Ammon's horn (tissue), 1 donor: ENCODE measurements around the gene SLC6A18.
A peak's percentile ranks its signal among the peaks of the same experiment; 100 is the strongest.

Experiments used
- DNase-seq: peaks from one replicate; pipeline ENCODE4 v3.0.0-alpha.2; 2016; ENCODE audit warnings: low spot score

The SLC6A18 gene

DNA sequence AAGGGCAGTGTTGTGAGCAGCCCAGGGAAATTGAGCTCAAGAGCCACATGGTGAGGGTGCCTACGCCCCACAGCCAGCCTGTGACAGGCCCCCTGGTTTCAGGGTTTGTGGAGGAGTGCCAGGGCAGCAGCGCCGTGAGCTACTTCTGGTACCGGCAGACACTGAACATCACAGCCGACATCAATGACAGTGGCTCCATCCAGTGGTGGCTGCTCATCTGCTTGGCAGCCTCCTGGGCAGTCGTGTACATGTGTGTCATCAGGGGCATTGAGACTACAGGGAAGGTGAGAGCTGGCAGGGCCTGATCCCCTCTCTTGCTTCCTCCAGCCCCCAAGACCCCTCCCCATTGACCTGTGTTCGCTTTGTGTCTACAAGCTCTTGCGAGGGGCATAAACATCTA, 10.2 kb downstream of the SLC6A18 start:
- no peak for DNase-seq

DNA sequence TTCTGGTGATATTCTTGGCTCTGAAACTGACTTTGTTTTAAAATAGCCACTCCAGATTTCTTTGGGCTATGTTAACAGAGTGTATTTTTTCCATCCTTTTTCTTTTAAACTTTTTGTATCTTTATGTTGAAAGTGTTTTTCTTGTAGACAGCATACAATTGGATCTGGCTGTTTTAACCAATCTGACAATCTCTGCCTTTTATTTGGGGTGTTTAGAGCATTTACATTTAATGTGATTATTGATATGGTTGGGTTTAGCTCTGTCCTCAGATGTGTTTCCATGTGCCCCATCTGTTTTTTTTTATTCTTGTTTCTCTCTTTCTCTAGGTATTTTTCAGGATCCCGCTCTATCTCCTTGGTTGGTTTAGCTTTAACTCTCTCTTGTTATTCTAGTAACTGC, 10.7 kb downstream of the SLC6A18 start:
- DNase-seq, result no peak

DNA sequence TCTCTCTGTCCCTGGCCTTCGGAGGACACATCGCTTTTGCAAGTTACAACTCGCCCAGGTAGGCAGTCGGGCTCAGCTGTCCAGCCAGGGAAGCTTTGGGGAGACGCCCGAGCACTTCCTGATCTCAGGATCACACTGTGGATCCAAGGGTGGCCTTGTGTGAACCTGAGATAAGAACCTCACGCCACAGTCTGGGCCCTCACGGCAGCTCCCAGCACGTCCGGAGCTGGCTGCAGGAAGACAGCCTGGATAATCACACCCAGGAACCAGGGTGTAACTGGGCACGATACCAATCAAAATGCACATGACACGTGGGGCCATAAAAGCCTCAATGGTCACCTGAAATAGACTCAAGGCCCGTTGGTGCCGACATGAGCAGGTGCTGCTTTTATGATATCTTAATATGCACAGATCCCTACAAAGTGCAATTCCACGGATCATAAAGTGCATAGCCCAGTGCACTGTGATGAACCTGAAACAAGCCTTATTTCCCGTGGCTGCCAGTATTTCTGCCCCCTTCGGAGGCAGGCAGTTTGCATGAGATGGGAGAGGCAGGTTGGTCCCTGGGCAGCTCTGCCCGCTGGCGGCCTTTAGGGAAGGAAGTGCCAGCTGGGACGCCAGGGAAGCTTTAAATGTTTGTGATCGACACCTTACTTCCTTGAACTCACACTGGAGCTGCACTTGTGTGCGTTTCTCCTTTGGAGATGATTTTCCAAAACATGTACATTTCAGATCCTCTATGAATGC, 14.5 kb downstream of the SLC6A18 start:
- DNase-seq, result no peak

DNA sequence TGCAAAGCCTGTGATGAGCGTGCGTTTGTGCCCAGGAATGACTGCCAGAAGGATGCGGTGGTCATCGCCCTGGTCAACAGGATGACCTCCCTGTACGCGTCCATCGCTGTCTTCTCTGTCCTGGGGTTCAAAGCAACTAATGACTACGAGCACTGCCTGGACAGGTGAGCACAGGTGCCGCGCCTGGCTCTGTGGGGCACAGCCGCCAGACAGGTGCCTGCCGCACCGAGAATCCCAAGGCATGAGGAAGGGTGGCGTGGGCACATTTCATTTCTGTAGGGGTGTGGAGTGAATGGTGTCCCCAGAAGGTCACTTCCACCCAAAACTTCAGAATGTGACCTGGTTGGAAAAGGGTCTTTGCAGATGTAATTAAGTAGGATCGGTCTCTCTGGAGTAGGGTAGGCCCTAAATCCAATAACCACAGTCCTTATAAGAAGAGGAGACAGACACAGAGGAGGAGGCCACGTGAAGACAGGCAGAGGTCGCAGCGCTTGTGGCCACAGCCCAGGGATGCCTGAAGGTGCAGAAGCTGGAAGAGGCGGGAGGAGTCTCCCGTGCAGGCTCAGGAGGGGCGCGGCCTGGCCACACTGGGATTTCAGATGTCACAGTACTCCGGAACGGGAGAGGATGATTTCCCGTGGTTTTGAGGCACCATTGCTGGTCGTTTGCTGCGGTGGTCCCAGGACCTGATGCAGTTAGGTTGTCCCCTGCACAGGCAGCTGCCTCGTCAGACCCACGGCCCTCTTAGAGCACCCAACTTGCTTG, 15.5 kb downstream of the SLC6A18 start:
- DNase-seq, result no peak

DNA sequence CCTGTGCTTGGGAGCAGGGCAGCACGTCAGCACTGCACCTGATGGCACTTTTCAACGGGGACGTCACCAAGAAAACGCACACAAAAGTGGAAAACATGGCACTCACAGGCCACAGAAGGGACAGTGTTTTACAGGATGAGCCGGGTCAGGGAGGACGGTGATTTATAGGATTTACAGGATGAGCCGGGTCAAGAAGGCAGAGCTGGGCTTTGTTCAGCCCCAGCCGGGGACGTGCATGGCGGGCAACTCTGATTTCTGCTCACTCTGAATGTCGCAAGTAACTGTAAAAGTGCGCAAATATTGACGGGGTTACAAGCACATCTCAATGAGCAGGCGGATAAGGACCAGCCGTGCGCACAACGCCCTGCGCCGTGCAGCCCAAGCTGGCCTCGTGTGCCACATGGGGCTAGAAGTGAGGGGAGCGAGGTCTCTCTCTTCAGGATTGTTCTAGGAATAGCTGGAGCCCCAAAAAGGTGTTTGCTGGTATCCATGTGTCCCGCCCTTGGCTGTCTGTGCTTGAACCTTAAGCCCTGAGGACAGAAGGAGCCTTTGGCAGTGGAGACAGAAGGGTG, 16.4 kb downstream of the SLC6A18 start:
- no peak for DNase-seq

DNA sequence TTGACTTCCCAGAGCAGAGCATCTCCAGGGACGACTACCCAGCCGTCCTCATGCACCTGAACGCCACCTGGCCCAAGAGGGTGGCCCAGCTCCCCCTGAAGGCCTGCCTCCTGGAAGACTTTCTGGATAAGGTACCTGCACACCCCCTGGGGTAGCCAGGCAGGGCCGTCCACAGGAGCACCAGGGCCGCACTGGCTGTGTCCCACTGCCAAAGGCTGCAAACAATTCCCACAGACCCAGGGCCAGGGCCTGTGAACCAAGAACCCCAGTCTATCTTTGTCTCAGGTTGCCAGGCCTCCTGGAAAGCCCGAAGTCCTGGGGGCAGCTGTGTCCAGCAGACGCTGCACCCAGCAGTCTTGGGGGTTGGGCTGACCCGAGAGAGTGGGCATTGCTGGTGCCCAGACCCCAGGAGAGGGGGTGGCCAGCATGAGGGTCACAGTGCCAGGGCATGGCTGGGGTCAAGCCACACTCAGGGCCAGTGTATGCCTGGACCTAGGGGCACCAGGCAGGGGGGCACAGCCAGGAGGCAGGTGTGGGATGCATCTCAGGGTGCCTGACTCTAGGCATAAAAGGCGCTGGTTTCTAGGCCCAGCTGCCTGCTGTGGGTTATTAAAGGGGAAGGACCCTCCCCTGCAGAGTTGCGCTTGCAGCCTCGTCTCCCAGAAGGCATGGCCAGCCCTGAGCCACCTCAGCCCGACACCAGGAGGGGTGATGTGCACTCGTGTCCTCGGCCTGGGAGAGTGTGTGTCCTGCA, 17.7 kb downstream of the SLC6A18 start:
- no peak for DNase-seq

DNA sequence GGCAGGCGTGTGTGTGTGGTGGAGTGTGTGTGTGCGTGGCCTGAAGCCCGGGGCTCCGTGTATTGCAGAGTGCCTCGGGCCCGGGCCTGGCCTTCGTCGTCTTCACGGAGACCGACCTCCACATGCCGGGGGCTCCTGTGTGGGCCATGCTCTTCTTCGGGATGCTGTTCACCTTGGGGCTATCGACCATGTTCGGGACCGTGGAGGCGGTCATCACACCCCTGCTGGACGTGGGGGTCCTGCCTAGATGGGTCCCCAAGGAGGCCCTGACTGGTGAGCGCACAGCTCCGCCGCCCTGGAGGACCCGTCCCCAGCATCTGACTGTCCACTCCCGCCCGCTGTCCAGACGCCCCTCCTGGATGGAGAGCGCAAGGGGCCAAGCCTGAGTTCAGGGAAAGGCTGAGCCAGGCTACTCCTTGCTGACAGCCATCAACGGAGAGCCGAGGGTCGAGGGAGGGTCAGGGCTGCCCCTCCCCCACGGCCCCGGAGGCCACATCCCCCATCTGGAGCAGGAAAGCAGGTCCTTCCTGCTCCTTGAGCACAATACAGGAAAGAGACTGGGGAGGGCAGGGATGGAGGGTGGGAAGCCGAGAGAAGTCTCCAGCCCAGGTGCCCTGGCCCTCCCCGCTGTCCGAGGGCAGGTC, 18.4 kb downstream of the SLC6A18 start:
- DNase-seq, result no peak

DNA sequence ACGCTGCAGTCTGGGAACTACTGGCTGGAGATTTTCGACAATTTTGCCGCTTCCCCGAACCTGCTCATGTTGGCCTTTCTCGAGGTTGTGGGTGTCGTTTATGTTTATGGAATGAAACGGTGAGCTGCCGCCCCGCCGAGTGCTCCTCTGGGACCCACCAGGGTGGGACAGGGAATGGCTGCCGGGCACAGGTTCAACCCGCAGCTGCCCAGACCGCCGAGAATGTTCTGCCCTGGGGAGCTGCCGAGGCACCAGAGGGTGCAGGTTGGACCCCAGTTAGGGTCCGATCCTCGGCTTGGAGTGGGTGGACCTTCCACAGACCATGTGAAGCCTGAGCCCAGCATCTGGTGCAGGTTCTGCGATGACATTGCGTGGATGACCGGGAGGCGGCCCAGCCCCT, 19.1 kb downstream of the SLC6A18 start:
- DNase-seq, result no peak

DNA sequence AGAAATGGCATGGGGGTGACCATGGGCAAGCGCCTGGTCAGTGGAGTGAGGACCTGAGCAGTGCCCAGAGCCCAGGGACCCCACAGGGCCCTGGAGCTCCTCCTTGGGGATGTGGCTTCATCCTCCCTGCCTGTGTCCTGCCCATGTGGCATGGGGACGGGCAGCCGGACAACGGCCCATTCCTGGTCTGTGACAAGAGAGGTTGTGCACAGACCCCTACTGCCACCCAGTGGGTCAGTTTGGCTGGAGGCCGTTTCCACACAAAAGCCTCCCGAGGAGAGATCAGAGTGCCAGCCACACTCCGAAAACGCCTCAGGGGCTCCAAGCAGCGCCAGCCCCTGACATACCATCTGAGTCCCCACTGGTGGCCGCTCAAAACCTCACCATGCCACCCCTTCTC, 19.8 kb downstream of the SLC6A18 start:
- DNase-seq, result peak; percentile 15

DNA sequence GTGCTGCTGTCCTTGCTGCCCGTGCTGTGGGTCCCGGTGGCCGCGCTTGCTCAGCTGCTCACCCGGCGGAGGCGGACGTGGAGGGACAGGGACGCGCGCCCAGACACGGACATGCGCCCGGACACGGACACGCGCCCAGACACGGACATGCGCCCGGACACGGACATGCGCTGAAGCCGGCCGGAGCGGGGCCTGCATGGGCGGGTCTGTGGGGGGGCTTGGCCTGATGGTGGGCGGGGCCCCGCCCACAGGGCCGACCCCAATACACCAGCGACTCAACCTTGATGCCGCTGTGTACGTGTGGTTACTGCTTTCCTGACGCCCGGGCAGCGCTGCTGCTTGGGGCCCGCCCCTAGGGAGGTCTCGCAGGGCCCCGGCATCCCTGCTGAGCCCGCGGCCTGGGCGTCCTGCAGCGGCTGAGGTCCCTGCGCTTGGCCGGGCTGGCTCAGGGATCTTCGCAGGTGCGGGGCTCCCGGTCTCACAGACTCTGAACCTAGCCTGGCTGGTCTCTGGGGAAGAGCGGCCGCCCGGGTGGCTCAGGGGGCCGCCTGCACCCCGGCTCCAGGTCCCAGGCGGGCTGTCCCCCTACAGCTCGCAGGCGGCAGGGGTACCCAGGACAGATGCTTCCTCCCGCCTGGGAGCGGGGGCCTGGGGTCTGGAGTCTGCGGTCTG, 20.9 kb downstream of the SLC6A18 start:
- DNase-seq, result peak; percentile 9

DNA sequence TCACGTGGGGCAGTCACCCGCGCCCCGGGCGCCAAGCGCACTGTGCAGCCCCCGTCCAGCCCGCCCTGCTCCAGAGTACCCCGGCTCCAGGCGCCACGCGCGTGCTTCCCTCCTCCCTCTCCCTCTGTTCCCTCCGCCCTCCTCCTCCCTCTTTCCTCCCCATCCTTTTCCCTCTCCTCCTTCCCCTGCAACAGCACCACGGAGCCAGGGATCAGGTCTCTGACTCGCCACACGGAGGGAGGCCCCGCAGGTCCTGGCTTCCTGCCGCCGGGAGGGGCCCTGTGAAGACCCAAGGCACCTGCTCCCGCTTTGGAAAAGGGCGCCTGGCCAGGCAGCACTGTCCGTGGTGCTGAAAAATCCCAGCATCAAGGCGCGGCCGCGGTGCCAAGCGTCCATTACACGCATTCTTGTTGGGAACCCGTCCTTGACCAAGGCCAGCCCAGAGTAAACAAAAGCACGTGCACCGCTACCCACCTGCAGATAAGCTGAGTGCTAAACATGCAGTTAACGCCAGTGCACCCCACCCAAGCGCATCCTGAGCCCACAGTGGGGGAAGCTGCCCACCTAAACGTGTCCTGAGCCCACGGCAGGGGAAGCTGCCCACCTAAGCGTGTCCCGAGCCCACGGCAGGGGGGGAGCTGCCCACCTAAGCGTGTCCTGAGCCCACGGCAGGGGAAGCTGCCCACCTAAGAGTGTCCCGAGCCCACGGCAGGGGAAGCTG, 21.7 kb downstream of the SLC6A18 start:
- no peak for DNase-seq

DNA sequence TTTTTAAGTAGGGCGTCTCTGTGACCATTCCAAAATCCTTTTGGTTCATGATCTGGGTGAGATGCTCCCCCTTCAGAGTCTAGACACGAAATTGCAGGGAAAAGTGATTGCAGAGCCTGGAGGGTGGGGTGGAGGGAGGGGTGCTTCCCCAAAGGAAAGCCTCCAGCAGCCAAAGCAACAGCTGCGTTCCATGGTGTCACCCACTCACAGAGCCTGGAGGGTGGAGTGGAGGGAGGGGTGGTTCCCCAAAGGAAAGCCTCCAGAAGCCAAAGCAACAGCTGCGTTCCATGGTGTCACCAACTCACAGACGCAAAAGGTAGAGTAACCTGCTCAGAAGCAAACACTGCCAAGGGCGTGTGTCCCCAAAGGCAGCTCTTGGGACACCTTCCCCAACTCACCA, 22.6 kb downstream of the SLC6A18 start:
- peak; percentile 43 for DNase-seq

DNA sequence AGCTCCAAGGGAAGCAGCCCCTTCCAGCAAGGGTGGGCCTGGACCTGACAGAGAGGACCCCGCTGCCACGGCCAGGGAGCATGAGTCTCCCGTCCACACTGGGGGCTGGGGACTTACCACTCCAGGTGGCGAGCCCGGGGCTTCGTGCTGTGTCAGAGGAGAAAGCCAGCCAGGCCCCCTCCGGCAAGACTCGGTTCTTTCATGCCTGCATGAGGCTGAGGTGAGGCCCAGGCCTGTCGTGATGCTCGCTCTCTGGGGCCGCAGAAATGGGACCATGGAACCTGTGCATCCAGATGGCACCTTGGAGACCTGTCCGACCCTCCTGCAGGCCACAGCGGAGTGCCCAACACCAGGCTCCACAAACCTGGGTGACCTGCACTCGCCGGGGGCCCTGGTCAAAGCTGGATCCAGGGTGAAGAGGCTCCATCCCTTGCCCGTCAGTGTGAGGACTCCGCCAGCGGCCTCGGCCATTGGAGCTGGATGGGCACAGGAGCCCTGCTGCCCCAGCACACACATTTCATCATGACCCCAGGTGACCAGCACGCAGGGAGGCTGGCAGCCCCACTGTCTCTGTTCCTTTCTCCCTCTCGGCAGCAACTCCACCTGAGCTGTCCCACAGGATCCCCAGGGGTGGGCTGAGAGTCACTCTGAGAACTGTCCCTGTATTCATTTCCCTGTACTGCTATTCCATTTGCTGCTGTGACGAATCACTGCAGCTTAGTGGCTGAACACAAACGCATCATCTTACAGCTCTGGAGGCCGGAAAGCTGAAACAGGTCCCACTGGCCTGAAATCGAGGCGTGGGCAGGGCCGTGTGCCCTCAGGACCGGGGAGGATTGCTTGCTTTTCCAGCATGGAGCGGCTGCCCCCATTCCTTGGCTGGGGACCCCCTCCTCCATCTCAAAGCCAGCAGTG, 24.4 kb downstream of the SLC6A18 start:
- no peak for DNase-seq

DNA sequence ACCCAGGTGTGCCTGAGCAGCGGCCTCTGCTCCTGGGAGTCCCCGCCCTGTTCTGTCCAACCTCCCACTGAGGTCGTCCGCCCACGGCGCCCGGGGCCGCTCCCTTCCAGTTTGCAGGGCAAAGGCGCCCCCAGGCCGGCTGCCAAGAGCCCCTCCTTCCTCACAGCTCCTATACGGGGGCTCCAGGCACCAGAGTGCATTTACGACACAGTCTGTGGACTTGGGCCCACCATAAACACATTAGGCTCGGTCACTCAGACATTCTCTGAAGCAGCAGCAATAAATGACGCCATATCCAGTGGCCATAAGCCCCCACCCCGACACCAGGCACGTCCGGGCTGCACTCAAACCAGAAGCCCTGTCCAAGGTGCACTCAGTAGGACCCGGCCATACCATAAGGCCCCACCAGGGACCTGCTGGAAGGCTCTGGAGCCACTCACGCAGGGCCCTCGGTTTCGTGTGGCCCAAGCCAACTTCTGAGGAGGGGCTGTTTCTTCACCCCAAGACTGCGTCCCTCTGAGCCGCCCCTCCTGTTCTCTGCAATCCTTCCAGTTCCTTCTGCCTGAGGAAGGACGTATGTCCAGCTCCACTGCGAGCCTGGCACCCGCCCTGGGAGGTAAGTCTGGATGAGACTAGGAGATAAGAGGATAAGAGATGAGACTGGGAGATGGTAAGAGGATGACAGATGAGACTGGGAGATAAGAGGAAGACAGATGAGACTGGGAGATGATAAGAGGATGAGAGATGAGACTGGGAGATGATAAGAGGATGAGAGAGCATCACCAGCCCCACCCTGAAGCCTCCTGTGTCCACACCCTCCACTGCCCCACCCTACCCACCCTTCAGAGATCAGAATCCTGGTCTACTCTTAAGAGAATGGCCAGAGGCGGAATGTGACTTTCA, 26.7 kb downstream of the SLC6A18 start:
- no peak for DNase-seq

DNA sequence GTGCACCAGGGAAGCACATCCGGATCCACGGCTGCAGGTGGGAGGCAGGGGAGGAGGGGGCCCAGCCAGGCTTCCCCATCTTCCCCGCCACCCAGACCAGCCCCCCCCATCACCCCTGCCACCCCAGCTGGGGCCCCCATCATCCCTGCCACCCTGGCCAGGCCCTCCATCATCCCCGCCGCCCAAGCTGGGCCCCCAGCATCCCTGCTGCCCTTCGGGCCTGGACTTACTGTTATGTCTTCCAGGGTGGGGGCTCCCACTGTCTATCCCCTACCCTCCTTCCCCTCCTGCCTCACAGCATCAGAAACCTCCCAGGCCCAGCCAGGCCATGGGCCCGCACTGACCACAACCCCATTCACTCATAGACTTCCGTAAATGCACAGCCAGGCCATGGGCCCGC, 27.5 kb downstream of the SLC6A18 start:
- DNase-seq, result no peak

DNA sequence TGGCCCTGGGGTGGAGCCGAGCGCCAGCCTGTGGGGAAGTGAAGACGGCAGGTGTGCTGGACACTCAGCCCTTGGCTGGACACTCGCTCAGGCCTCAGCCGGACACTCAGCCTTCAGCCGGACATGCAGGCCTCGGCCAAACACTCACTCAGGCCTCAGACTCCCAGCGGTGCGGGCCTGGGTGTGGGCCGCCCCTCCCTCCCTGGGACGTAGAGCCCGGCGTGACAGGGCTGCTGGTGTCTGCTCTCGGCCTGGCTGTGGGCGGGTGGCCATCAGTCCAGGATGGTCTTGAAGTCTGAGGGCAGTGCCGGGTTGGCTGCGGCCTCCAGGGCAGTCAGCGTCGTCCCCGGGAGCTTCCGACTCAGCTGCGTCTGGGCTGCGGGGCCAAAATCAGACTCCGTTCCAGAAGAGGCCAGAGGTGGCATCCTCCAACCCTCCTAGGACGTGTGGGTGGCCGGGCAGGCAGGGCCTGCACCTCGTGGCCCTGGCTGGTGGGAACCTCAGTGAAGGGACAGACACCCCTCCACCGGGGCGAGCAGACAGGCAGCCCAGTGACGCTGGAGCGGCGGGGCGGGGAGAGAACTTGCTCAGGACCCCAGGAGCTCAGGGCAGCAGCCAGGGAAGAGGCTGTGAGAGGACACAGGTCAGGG, 28.4 kb downstream of the SLC6A18 start:
- DNase-seq, result no peak

DNA sequence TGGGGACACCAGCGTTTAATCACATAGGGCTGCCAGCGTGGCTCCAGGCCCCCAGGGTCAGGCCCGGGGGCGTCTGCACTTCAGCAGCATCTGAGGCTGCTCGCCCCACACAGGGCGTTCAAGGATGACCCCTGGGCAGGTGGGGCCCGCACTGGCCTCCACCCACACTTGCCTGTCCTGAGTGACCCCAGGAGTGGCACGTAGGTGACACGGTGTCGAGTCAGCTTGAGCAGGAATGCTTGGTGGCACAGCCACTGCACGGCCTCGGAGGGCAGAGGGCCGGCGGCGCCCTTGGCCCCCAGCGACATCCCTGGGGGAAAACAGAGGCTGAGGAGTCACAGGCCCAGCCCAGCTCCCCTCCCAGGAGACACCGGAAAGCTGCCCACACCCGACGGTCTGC, 29.0 kb downstream of the SLC6A18 start:
- DNase-seq, result no peak

DNA sequence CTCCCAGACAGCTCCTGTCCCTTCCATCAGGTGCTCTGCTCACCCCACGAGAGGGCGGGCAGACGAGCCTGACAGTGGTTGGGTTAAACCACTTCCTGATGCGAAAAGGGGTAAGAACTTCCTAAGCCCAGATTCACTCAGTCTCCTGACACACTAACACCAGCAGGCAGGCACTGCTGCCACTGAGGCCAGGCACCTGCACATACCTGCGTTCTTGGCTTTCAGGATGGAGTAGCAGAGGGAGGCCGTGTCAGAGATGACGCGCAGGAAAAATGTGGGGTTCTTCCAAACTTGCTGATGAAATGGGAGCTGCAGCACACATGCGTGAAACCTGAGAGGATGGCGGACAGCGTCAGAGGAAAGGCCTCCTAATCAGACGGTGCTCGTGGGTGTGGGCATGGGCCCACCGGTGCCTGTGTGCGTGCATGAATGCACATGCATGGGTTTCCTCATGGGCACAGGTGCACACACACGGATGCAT, 29.9 kb downstream of the SLC6A18 start:
- DNase-seq, result no peak
